HepG2 (cell line): ENCODE measurements around the gene STH. TPM values are rescaled to one million over a fixed set of nuclear protein-coding genes. Genes with fewer than 3 reads are reported as not detected.

Source experiments
- ATAC-seq: fragments of 200-7000 bp; cut with Tn5 transposase; 3 replicates; pipeline ENCODE4 v1.9.1; 2020; ENCODE audit warnings: mild to moderate bottlenecking, moderate library complexity
- BruUV-seq: library from RNA; stranded (reverse); fragments of 400-500 nt; replicated peaks from 2 replicates; lab custom pipeline; 2021; lab: Mats Ljungman, UMichigan
- CTCF ChIA-PET: fragments of 300-600 bp; formaldehyde crosslinking; extraction: SDS; loops from one replicate; lab custom pipeline; 2021; ENCODE audit warnings: low total read pairs, inconsistent platforms, low intra/inter-chr PET ratio; lab: Yijun Ruan, JAX
- POLR2A ChIA-PET: fragments of 350-600 bp; sonication (Branson Sonifier 250); formaldehyde crosslinking; loops from one replicate; lab custom pipeline; 2020; ENCODE audit warnings: antibody characterized with exemption, inconsistent platforms; lab: Yijun Ruan, JAX
- DNase-seq: peaks from one replicate; pipeline ENCODE4 v3.0.0-alpha.2; 2015; ENCODE audit warnings: low spot score
- FAIRE-seq: peaks from 3 replicates; lab custom pipeline; 2011; peaks lifted over from hg19 to GRCh38; lab: Jason Lieb, UNC
- H2AFZ ChIP-seq: one replicate; pipeline ENCODE4 v1.6.1; 2011; ENCODE audit warnings: low read length, inconsistent platforms
- H3K27ac ChIP-seq: fragments of 300-600 bp; 3 replicates; pipeline ENCODE4 v1.8.0; 2011; ENCODE audit warnings: mixed run types, mild to moderate bottlenecking, mixed read lengths, low read length, inconsistent platforms; ENCODE audit not compliant: insufficient read depth; ENCODE audit errors: extremely low read length
- H3K27me3 ChIP-seq, 2 experiments: fragments of 200-600 bp in 1 of 2; 2 replicates in 1 of 2; 3 replicates in 1 of 2; pipeline versions ENCODE4 v1.6.0 to v1.8.0; 2011; ENCODE audit warnings: low read length in 2 of 2, mild to moderate bottlenecking in 2 of 2, moderate library complexity in 2 of 2, inconsistent platforms in 1 of 2; ENCODE audit not compliant: insufficient read depth in 2 of 2, control insufficient read depth in 1 of 2
- H3K36me3 ChIP-seq, 2 experiments: fragments of 200-600 bp in 1 of 2; replicated peaks in 1 of 2; 2 replicates in 1 of 2; 3 replicates in 1 of 2; pipeline versions ENCODE4 v1.5.1 to v1.8.0; 2011; ENCODE audit warnings: low read length in 2 of 2, inconsistent platforms in 1 of 2; ENCODE audit not compliant: insufficient read depth in 2 of 2, control insufficient read depth in 1 of 2
- H3K4me1 ChIP-seq: 2 replicates; pipeline ENCODE4 v1.5.1; 2012; ENCODE audit warnings: low read length, inconsistent platforms; ENCODE audit not compliant: insufficient read depth
- H3K4me2 ChIP-seq: 2 replicates; pipeline ENCODE4 v1.6.0; 2011; ENCODE audit warnings: low read depth, low read length, inconsistent platforms
- H3K4me3 ChIP-seq, 3 experiments: fragments of 200-600 bp in 1 of 3; sonication (generic), shearing (Covaris generic) in 1 of 3; replicated peaks in 1 of 3; 2 replicates each; pipeline ENCODE4 v1.5.1; 2011 to 2016; ENCODE audit warnings: low read length in 3 of 3, inconsistent platforms in 2 of 3, low read depth in 2 of 3, mild to moderate bottlenecking in 2 of 3, control low read depth in 1 of 3, mixed read lengths in 1 of 3; ENCODE audit not compliant: insufficient read depth in 1 of 3
- H3K79me2 ChIP-seq: one replicate; pipeline ENCODE4 v1.6.1; 2011; ENCODE audit warnings: low read length, inconsistent platforms; ENCODE audit not compliant: insufficient read depth
- H3K9ac ChIP-seq: 2 replicates; pipeline ENCODE4 v1.6.0; 2011; ENCODE audit warnings: mild to moderate bottlenecking, low read depth, low read length, inconsistent platforms; ENCODE audit not compliant: insufficient read depth
- H3K9me3 ChIP-seq: 2 replicates; pipeline ENCODE4 v1.5.1; 2012; ENCODE audit warnings: mild to moderate bottlenecking, low read length
- H4K20me1 ChIP-seq: 2 replicates; pipeline ENCODE4 v1.6.0; 2011; ENCODE audit warnings: inconsistent platforms, mild to moderate bottlenecking, low read length, moderate library complexity; ENCODE audit not compliant: insufficient read depth
- CREM ChIP-seq, 2 experiments: sonication (generic) in 1 of 2; formaldehyde crosslinking in 1 of 2; IDR thresholded peaks; 2 replicates each; pipeline versions ENCODE4 v1.4.0 to v1.6.1; 2016 to 2020; ENCODE audit warnings: antibody characterized with exemption in 1 of 2, mild to moderate bottlenecking in 1 of 2, missing genetic modification reagents in 1 of 2
- ELF3 ChIP-seq: IDR thresholded peaks from 2 replicates; pipeline ENCODE4 v1.6.1; 2016; ENCODE audit warnings: missing genetic modification reagents, missing compliant biosample characterization
- HDAC1 ChIP-seq: sonication (generic); formaldehyde crosslinking; IDR thresholded peaks from 2 replicates; pipeline ENCODE4 v1.5.1; 2020; ENCODE audit warnings: mild to moderate bottlenecking, missing genetic modification reagents
- MIXL1 ChIP-seq: IDR thresholded peaks from 2 replicates; pipeline ENCODE4 v1.6.1; 2016
- SMYD3 ChIP-seq: sonication (generic); formaldehyde crosslinking; IDR thresholded peaks from 2 replicates; pipeline ENCODE4 v1.8.1; 2023; ENCODE audit warnings: mild to moderate bottlenecking, missing genetic modification reagents
- TBL1XR1 ChIP-seq: fragments of 150-350 bp; IDR thresholded peaks from 2 replicates; pipeline ENCODE4 v1.6.1; 2014; ENCODE audit warnings: borderline replicate concordance, low read length; ENCODE audit not compliant: partially characterized antibody
- ZNF614 ChIP-seq: IDR thresholded peaks from 2 replicates; pipeline ENCODE4 v1.6.1; 2018; ENCODE audit warnings: missing biosample characterization, missing genetic modification reagents, inconsistent platforms, borderline replicate concordance
- WGBS: methylation state at CpG from one replicate; pipeline ENCODE4 v1.1.6; 2017; ENCODE audit warnings: low lambda C conversion rate; 5-methylcytosine and 5-hydroxymethylcytosine counted together
- in situ Hi-C: cut with HindIII; loops from 2 replicates; pipeline ENCODE4 v1.10.0; 2017; ENCODE audit warnings: low pct_unique_long_range_greater_than_20kb; ENCODE audit not compliant: extremely low pct_ligation_motif_present
- intact Hi-C: fragments of 100-400 bp; cut with micrococcal nuclease; formaldehyde crosslinking; loops from one replicate; pipeline ENCODE4 v1.10.0; 2022; ENCODE audit not compliant: unreplicated experiment
- polyA plus RNA-seq, 8 experiments: library from polyadenylated mRNA; depleted of rRNA in 3 of 8; stranded (reverse) in 7 of 8; unstranded in 1 of 8; fragments of >200 nt; fragmentation: Illumina TruSeq in 4 of 8; extraction: Trizol in 4 of 8; gene quantifications; 2 replicates each; pipeline versions ENCODE4 v1.2.1 to v1.2.3, GENCODE V29; 2011 to 2016; ENCODE audit warnings: low read depth in 4 of 8, missing spikeins in 1 of 8, mixed read lengths in 1 of 8; ENCODE audit not compliant: insufficient read depth in 1 of 8
- total RNA-seq, 5 experiments: library from RNA; depleted of rRNA; stranded (reverse); fragments of >200 nt; fragmentation: Illumina TruSeq; extraction: Trizol; gene quantifications; 2 replicates each; pipeline ENCODE4 v1.2.3, GENCODE V29; 2016; ENCODE audit warnings: low read depth in 1 of 5
- TF ChIP-seq, protein P1 (sequence below): sonication (generic); formaldehyde crosslinking; IDR thresholded peaks from 2 replicates; pipeline ENCODE4 v1.4.0; 2020; ENCODE audit warnings: missing genetic modification reagents
- TF ChIP-seq, protein P2 (sequence below): sonication (generic); formaldehyde crosslinking; IDR thresholded peaks from 2 replicates; pipeline ENCODE4 v1.4.0; 2020; ENCODE audit warnings: missing genetic modification reagents, mild to moderate bottlenecking, borderline replicate concordance

Gene STH
- total and polyA plus RNA-seq, 2 of the 13 experiments (the other 11 are each of a cell fraction or from before 2014, with no cell fraction given) = not detected

GRCh38 chr17:46044286-46044928 is 45.4 kb downstream of the STH start (continued):
- TF ChIP-seq, protein P1, sequence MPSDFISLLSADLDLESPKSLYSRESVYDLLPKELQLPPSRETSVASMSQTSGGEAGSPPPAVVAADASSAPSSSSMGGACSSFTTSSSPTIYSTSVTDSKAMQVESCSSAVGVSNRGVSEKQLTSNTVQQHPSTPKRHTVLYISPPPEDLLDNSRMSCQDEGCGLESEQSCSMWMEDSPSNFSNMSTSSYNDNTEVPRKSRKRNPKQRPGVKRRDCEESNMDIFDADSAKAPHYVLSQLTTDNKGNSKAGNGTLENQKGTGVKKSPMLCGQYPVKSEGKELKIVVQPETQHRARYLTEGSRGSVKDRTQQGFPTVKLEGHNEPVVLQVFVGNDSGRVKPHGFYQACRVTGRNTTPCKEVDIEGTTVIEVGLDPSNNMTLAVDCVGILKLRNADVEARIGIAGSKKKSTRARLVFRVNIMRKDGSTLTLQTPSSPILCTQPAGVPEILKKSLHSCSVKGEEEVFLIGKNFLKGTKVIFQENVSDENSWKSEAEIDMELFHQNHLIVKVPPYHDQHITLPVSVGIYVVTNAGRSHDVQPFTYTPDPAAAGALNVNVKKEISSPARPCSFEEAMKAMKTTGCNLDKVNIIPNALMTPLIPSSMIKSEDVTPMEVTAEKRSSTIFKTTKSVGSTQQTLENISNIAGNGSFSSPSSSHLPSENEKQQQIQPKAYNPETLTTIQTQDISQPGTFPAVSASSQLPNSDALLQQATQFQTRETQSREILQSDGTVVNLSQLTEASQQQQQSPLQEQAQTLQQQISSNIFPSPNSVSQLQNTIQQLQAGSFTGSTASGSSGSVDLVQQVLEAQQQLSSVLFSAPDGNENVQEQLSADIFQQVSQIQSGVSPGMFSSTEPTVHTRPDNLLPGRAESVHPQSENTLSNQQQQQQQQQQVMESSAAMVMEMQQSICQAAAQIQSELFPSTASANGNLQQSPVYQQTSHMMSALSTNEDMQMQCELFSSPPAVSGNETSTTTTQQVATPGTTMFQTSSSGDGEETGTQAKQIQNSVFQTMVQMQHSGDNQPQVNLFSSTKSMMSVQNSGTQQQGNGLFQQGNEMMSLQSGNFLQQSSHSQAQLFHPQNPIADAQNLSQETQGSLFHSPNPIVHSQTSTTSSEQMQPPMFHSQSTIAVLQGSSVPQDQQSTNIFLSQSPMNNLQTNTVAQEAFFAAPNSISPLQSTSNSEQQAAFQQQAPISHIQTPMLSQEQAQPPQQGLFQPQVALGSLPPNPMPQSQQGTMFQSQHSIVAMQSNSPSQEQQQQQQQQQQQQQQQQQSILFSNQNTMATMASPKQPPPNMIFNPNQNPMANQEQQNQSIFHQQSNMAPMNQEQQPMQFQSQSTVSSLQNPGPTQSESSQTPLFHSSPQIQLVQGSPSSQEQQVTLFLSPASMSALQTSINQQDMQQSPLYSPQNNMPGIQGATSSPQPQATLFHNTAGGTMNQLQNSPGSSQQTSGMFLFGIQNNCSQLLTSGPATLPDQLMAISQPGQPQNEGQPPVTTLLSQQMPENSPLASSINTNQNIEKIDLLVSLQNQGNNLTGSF = no peak
- TF ChIP-seq CREM (IDR thresholded peaks at IDR 0.05) (no peak), CREM (CRISPR knock-in tag; IDR thresholded peaks at IDR 0.05) (no peak), MIXL1 (CRISPR knock-in tag) (peak; percentile 61; the same call in 1 of the 2 replicates), SMYD3 (no peak)

GRCh38 chr17:46044989-46045388 is 45.9 kb downstream of the STH start:
- Histone ChIP-seq H3K9ac (no peak overlapping the region), H3K27me3 (no peaks in the 10 kb centered on the region), H3K4me1 (peaks cover 12% of the 10 kb centered on the region; the same call in 1 of the 2 replicates), H3K4me2 (no peak overlapping the region), H3K27ac (no peak overlapping the region), H4K20me1 (0 out of 2 replicates have a peak, but pooled peaks cover 4% of the 10 kb centered on the region), H3K9me3 (no peaks in the 10 kb centered on the region), H3K36me3 (peaks cover 36 to 84% of the 10 kb centered on the region in 2 experiments), H2AFZ (no peak overlapping the region), H3K79me2 (peaks cover 3% of the 10 kb centered on the region), H3K4me3 (no peak overlapping the region)
- in situ Hi-C loops (loop anchor here (5.0 kb wide), 1 partner anchor 43 kb away; no protein-coding TSS in a partner anchor), intact Hi-C loops (loop anchor here (1.0 kb wide), 2 partner anchors 43 to 147 kb away; no protein-coding TSS in a partner anchor)
- ChIA-PET POLR2A (interaction anchor here (0.8 kb wide), 1 partner anchor 99 kb away, joined by 3 read pairs; no protein-coding TSS in a partner anchor), CTCF (interaction anchor here (1.2 to 2.9 kb wide), 5 partner anchors 17 to 168 kb away, joined by 3 to 37 read pairs (median 6); partner anchors contain the start of gene KANSL1)
- ATAC-seq (no peak), DNase-seq (no peak), FAIRE-seq (no peak)
- no TSS peak for BruUV-seq
- 71% methylated on average over 2 of the region's 2 CpGs for whole genome bisulfite sequencing
- no peak for TF ChIP-seq ZNF614 (CRISPR knock-in tag)
- no peak for TF ChIP-seq HDAC1
- TF ChIP-seq, protein P2, sequence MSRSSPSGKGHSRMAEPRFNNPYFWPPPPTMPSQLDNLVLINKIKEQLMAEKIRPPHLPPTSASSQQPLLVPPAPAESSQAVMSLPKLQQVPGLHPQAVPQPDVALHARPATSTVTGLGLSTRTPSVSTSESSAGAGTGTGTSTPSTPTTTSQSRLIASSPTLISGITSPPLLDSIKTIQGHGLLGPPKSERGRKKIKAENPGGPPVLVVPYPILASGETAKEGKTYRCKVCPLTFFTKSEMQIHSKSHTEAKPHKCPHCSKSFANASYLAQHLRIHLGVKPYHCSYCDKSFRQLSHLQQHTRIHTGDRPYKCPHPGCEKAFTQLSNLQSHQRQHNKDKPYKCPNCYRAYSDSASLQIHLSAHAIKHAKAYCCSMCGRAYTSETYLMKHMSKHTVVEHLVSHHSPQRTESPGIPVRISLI (CRISPR knock-in tag) = no peak
- no peak for TF ChIP-seq ELF3 (CRISPR knock-in tag)
- no peak for TF ChIP-seq TBL1XR1
